Measurements from ENCODE around the gene PTBP1.

Gene PTBP1

DNA sequence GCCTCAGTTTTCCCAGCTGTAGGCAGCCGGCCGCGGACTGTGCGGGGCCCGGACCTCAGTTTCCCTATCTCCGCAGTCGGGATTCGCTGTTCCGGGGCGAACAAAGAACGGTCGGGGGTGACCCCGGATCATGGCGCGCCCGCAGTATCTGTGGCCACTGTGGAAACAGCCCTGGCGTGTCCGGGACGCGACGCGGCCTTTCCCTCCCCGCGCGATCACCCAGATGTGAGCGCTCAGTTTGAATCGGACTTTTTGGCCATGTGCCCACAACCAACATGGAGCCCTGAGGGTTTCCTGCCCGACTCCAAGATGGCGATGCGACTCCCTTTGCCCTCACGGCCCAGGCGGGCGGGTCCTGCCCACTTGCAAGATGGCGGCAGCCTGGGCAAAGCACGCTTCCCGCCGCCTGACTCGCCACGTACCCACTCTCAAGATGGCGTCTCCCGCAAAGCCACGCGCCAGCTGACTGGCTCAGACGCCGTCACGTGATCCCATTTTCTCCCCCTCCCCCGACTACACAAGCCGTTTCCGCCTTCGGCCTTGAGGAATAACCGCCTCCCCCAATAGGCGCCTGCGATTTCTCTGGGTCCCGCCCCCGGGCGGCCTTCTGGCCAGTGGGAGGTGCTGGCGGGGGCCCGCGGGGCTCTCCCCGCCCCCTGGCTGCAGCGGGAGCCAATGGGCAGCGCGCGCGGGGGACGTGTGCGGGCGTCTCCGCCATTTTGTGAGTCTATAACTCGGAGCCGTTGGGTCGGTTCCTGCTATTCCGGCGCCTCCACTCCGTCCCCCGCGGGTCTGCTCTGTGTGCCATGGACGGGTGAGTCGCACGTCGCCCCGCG is at the start of gene PTBP1:
TSS of gene PTBP1 (plus strand) at position 761 of the 836 bp plus-strand sequence. CDS start at position 807, 46 bp downstream.
- peak; percentile 98 for DNase-seq (ENCODE audit: low read depth)

DNA sequence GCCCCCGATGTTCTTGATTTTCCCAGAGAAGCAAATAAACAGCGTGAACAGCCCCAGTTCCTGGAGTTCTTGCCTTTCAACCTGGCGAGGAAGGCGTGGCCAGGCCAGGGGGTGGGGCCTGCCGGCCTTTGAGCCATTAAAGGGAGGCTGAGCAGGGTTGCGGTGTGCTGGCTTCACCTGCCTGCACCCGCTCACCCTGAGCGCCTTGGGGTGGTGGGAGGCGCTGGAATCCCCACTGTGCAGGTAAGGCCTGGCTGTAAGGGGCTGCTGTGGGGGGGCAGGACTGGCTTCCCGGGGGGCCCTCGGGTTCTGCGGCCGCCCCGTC is 49.0 kb upstream of the PTBP1 start:
- DNase-seq (ENCODE audit: low read depth) = no peak

DNA sequence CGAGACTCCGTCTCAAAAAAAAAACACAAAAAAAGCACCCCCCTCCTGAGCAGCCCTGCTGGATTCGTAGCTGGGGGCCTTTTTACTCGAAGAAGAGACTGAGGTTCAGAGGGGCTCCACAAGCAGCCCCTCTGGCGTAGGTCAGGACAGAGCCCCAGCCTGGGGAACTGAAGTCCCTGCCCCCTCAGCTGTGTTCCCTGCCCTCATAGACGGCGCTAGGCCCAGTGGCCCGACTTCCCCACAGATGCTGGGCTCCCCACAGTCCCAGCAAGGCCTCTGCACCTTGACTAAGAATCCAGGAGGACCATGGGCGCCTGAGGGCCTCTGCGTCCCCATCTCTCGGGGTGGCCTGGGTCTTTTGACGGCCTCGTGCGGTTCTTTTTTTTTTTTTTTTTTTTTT is 47.4 kb upstream of the PTBP1 start:
- no peak for DNase-seq (ENCODE audit: low read depth)

DNA sequence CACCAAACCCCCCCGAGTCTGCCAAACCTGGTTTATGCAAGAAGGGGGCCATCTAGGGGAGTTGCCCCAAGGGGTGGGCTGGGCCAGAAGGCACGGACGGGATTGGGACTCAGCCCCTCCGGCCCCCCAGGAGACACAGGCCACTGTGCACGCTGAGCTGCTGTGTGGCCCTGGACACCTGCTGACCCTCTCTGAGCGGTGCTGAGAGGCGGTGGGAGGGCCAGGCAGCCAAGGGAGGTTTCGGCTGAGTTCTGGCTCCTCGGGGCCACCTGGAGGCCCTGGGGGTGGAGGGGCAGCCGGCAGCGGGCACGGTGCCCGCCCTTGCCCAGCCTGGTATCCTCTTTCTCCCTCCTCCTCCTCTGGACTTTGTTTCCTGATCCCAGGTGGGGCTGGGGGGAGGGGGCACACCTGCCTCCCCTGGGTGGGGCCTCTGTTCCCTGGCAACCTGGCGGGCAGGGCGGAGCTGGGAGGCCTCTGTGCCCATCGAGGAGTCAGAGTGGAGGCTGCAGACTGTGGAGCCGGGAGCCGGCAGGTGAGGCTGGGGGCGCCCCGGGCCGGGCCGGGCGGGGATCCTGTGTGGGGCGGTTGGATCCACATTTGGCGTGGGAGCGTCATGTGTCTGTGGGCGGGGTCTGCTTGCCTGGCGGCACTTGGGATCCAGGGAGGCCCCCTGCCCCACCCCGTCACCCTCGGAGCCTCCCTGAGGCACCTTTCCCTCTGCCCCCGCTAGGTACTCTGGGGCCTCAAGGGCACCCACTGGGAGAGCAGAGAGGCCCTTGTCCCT is 46.4 kb upstream of the PTBP1 start, which contains the start of gene MISP:
TSS of gene MISP (plus strand) at position 473 of the 784 bp plus-strand sequence. CDS start 5,835 bp downstream, outside the sequence.
- DNase-seq (ENCODE audit: low read depth) = no peak

DNA sequence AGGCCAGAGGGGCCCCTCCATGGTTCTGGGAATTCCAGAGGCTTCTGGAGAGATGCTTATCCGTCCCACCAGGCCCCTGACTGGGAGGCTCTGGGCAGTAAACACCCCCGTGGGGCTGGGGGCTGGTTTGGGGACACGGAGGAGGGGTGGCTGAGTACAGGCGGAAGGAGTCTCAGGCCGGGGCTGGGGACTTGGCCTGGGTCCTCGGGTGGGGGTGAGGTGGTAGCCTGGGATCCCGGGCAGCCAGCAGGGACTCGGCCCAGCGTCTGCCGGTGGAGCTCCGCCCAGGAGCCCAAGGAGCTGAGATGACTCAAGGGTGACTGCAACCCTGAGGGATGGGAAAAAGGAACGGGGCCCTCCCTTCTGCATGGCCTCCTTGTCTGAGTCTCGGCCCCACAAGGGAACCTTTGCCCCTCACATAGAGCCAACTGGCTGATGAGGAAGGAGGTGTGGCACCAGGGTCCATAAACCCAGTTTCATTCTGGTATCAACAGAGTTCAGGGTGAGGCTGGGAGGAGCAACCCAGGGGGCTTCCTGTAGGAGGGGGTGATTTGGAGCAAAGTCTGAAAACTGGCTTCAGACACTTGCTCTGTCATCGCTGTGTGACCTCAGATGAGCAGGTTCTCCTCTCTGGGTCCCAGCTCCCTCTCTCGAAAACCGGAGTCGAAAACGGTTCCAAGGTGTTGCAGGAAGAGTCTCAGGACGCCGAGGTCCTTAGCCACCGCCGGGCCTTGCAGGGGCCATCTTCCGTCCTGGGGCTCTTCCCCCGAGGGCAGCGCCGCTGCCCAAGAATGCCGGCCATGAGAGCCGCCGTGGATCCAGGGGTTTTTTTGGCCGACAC is 45.5 kb upstream of the PTBP1 start:
- DNase-seq (ENCODE audit: low read depth) = no peak

DNA sequence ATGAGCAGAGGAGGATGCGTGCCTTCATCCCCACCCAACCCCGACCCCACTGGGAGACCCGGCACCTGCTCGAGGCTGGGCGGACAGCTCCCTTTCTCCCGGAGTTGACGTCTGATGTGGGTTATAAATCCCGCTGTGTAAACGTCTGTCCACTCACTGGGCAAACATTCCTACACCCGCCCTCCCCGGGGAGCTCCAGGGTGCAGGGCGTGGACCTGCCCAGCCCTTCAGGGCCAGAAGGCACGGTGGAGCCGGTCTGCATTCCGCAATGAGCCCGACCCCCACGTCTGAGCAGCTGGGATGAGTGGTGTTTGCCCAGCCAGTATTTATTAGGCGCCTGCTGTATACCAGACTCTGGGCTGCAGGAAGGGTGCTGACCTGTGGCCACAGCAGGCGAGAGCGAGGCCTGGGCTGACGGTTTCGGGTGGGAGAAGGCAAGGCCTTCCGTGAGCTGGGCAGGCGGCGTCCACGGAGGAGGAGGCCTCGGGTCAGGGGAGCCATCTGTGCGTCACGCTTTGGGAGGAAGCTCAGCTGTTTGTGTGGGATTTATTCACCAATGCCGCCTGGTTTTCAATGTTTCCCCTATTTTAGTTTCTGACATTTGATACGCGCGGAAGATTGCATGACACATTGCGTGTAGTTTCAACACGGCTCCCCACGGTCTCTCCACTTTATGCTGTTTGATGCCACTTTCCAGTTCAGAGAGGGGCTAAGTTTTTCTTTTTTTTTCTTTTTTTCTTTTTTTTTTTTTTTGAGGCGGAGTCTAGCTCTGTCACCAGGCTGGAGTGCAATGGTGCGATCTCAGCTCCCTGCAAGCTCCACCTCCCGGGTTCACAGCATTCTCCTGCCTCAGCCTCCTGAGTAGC is 44.4 kb upstream of the PTBP1 start:
- DNase-seq (ENCODE audit: low read depth) = no peak

DNA sequence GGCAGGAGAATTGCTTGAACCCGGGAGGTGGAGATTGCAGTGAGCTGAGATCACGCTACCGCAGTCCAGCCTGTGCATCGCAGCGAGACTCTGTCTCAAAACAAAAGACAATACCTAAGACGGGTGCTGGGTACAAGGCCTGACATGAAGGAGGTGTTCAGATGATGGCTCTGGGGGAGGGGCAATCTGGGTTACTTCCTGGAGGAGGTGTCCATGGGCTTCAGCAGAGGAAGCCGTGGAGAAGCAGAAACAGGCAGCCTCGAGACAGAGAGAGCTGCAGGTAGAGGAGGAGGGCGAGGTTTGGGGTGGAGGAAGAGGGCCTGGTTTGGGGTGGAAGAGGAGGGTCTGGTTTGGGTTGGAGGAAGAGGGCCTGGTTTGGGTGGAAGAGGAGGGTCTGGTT is 42.7 kb upstream of the PTBP1 start:
- no peak for DNase-seq (ENCODE audit: low read depth)

DNA sequence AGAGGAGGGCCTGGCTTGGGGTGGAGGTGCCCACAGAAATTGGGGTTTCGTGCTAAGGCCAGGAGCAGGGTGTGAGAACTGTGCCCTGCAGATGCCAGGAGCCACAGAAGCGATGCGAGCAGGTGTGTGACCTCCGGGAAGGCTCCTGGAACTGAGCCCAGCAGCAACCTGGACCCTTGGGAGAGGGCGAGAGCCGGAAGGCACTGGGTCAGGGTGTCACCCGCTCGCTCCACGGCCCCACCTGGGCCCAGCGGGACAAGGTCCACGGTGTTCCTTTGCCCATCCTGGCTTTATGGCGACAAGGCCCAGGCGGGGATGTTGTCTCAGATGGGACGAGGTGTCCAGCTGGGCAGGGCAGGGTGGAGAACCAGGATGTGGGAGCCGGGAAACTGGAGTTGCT is 42.2 kb upstream of the PTBP1 start:
- no peak for DNase-seq (ENCODE audit: low read depth)

DNA sequence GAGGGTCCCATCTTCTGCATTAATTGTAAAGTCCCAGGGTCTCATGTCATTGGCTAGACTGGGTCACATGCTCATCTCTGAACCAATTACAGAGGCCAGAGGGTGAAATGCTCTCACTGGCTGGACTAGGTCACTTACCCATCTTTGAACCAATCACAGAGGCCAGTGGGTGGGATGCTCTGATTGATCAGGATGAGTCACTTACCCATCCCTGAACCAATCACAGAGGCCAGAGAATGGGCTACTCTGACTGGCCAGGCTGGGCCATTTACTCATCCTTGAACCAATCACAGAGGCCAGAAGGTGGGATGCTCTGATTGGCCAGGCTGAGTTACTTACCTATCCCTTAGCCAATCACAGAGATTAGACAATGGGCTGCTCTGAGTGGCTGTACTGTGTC is 41.0 kb upstream of the PTBP1 start:
- DNase-seq (ENCODE audit: low read depth) = no peak

DNA sequence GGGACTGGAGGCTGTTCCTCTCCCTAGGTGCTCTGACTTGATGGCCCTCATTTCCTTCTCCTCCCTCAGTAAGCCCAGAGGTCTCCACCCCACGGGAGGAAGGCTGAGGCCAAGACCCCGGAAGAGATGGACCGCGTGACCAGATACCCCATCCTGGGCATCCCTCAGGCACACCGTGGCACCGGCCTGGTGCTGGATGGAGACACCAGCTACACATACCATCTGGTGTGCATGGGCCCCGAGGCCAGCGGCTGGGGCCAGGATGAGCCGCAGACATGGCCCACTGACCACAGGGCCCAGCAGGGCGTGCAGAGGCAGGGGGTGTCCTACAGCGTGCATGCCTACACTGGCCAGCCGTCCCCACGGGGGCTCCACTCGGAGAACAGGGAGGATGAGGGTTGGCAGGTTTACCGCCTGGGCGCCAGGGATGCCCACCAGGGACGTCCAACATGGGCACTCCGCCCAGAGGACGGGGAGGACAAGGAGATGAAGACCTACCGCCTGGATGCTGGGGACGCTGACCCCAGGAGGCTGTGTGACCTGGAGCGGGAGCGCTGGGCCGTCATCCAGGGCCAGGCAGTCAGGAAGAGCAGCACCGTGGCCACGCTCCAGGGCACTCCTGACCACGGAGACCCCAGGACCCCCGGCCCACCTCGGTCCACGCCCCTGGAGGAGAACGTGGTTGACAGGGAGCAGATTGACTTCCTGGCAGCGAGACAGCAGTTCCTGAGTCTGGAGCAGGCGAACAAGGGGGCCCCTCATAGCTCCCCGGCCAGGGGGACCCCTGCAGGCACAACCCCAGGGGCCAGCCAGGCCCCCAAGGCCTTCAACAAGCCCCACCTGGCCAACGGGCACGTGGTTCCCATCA is 40.2 kb upstream of the PTBP1 start:
- DNase-seq (ENCODE audit: low read depth) = no peak

DNA sequence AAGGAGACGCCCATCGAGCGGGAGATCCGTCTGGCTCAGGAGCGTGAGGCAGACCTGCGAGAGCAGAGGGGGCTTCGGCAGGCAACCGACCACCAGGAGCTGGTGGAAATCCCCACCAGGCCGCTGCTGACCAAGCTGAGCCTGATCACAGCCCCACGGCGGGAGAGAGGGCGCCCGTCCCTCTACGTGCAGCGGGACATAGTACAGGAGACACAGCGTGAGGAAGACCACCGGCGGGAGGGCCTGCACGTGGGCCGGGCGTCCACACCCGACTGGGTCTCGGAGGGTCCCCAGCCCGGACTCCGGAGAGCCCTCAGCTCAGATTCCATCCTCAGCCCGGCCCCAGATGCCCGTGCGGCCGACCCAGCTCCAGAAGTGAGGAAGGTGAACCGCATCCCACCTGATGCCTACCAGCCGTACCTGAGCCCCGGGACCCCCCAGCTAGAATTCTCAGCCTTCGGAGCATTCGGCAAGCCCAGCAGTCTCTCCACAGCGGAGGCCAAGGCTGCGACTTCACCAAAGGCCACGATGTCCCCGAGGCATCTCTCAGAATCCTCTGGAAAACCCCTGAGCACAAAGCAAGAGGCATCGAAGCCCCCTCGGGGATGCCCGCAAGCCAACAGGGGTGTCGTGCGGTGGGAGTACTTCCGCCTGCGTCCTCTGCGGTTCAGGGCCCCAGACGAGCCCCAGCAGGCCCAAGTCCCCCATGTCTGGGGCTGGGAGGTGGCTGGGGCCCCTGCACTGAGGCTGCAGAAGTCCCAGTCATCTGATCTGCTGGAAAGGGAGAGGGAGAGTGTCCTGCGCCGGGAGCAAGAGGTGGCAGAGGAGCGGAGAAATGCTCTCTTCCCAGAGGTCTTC is 39.2 kb upstream of the PTBP1 start:
- no peak for DNase-seq (ENCODE audit: low read depth)

DNA sequence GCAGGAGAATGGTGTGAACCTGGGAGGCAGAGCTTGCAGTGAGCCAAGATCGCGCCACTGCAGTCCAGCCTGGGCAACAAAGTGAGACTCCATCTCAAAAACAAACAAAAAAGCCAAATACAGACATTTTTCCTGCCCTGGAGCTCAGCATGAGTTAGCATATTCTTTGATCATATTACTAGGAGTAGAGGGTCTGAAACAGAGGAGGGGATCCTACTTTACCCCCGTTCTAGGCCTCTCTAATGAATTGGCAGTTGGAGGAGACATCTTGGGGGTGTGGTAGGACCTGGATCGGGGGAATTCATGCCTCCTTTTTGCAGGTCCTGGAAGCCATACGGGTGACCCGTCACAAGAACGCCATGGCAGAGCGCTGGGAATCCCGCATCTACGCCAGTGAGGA is 34.1 kb upstream of the PTBP1 start:
- DNase-seq (ENCODE audit: low read depth) = no peak

DNA sequence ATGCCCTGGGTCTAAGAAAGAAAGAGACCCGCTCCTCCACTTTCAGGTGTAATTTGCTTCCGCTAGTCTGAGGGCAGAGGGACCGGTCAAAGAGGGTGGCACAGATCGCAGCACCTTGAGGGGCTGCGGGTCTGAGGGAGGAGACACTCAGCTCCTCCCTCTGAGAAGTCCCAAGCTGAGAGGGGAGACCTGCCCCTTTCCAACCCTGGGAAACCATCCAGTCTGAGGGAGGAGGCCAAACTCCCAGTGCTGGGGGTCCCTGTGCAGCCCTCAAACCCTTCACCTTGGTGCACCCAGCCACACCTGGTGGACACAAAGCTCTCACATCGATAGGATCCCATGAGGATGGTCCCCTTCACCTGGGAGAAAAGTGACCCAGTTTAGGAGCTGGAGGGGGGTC is 33.4 kb upstream of the PTBP1 start:
- no peak for DNase-seq (ENCODE audit: low read depth)

DNA sequence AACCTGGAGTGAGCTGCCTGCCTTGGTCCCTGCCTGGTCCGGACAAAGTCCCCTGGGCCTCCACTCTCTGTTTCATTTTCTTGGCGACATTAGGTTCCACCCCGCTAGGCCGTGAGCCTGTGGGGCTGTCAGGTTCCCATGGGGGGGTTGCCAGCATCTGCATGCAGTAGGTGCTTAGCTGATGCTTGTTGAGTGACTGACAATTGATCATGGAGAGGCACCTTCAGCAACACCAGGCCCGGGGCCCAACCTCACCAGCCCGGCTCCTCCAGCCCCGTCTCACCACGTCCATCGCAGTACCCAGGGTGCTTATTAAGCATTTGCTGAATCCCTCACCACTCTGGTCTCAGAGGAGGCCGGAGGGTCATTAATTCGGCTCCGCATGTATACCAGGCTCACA is 33.0 kb upstream of the PTBP1 start:
- no peak for DNase-seq (ENCODE audit: low read depth)

DNA sequence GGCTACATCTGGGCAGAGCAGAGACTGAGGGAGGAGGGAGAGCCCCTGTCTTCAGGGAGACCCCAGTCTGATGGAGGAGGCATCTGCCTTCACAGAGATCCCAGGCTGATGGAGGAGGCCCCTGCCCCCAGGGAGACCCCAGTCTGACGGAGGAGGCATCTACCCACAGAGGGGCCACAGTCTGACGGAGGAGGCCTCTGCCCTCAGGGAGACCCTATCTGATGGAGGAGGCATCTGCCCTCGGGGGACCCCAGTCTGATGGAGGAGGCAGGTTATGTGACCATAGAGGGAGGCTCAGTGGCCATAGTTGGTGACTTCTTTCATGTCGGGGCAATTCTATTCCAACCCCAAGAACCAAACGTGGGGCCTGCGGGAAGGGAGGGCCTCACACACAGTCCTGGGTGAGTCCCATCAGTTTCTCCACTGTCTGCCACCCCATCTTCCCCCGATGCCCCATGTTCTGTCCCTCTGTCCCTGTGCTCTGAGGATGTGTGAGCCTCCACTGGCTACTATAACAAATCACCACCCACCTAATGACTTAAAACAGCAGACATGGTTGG is 32.0 kb upstream of the PTBP1 start:
- DNase-seq (ENCODE audit: low read depth) = no peak

DNA sequence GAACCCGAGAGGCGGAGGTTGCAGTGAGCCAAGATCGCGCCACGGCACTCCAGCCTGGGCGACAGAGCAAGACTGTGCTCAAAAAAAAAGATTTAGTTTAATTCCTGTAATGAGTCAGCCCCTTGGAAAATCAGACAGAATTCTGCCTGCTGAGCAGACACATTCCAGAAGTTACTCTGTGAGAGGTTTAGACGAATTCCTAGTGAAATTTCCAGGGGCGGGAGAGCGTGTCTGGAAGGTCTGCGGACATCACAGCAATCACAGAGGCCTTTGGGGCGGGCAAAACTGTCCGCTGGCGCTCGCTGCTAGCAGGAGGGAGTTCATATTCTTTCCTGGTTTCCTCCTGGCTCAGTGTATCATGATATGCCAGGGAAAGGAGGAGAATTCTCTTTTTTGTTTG is 28.8 kb upstream of the PTBP1 start:
- no peak for DNase-seq (ENCODE audit: low read depth)

DNA sequence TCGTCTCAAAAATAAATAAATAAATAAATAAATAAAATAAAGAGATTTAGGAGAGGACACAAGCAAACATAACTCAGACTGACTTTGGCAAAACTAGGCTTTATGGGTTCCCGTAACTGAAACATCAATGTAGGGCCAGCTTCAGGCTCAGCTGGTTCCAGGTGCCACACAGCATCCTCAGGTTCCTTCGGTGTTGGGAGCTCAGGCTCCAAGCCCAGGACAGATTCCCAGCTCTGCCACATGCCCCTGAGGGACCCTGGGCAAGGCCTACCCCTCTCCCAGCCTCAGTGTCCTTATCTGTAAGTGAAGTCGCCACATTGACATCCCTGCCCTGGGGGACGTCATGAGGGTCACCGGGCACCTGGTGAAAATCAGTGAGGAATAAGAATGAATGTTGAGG is 27.6 kb upstream of the PTBP1 start:
- DNase-seq (ENCODE audit: low read depth) = no peak

DNA sequence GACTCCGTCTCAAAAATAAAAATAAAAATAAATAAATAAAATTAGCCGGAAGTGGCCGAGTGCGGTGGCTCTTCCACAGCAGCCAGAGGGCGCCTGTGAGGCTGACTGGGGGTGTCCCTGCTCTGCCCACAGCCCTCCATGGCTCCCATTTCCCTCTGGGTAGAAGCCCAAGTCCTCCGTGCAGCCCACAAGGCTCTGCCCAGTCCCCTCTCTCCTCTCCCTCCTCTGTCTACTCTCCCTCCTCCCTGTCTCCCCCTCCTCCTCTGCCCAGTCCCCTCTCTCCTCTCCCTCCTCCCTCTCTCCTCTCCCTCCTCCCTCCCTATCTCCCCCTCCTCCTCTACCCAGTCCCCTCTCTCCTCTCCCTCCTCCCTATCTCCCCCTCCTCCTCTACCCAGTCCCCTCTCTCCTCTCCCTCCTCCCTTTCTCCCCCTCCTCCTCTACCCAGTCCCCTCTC is 25.9 kb upstream of the PTBP1 start:
- no peak for DNase-seq (ENCODE audit: low read depth)

DNA sequence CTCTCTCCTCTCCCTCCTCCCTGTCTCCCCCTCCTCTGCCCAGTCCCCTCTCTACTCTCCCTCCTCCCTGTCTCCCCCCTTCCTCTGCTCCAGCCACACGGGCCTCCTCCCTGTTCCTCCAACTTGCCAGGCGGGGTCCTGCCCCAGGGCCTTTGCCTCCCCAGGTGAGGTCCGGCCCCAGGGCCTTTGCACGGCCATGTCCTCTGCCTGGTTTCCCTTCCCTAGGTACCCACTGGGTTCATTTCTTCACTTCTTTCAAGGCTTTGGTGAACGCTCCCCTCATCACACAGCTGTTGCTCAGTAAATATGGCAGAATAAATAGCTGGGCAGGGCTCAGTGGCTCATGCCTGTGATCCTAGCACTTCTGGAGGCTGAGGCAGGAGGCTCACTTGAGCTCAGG is 25.2 kb upstream of the PTBP1 start:
- no peak for DNase-seq (ENCODE audit: low read depth)

Measured in stimulated activated CD8-positive, alpha-beta memory T cell treated with anti-CD3 and anti-CD28 coated beads, Interleukin-7, amount 100 ng/mL, for 24 hours (primary cell).